GDM1 (cell line): Measurements from ENCODE around the gene TMPRSS2.

Experiments used
- DNase-seq: peaks from one replicate; lab custom pipeline; 2025; lab: John Stamatoyannopoulos, UW

Gene TMPRSS2

GRCh38 chr21:41509733-41510132 lies 1.8 kb upstream of the TMPRSS2 start:
- no peak for DNase-seq

- DNase-seq, result no peak
Measured at GRCh38 chr21:41509145-41509496, 1.2 kb upstream of the TMPRSS2 start.

GRCh38 chr21:41508415-41509144 lies 622 bp upstream of the TMPRSS2 start:
- DNase-seq, result no peak

- no peak for DNase-seq
Measured at GRCh38 chr21:41506611-41507520, 1.1 kb downstream of the TMPRSS2 start.

- DNase-seq, result no peak
Measured at GRCh38 chr21:41506005-41506594, 1.9 kb downstream of the TMPRSS2 start.

GRCh38 chr21:41504030-41504429 lies 3.9 kb downstream of the TMPRSS2 start:
- DNase-seq, result no peak

- no peak for DNase-seq
Measured at GRCh38 chr21:41503331-41503730, 4.6 kb downstream of the TMPRSS2 start.

- no peak for DNase-seq
Measured at GRCh38 chr21:41501919-41502318, 6.0 kb downstream of the TMPRSS2 start.

GRCh38 chr21:41500931-41501381 lies 7.0 kb downstream of the TMPRSS2 start:
- no peak for DNase-seq

GRCh38 chr21:41500363-41500762 lies 7.6 kb downstream of the TMPRSS2 start:
- no peak for DNase-seq

- DNase-seq, result no peak
Measured at GRCh38 chr21:41499920-41500319, 8.0 kb downstream of the TMPRSS2 start.

GRCh38 chr21:41497788-41498187 lies 10.2 kb downstream of the TMPRSS2 start:
- no peak for DNase-seq

GRCh38 chr21:41497008-41497407 lies 10.9 kb downstream of the TMPRSS2 start:
- DNase-seq, result no peak

- no peak for DNase-seq
Measured at GRCh38 chr21:41494242-41494641, 13.7 kb downstream of the TMPRSS2 start.

- no peak for DNase-seq
Measured at GRCh38 chr21:41491412-41491811, 16.5 kb downstream of the TMPRSS2 start.

GRCh38 chr21:41490330-41490729 lies 17.6 kb downstream of the TMPRSS2 start:
- DNase-seq, result no peak

GRCh38 chr21:41489329-41489728 lies 18.6 kb downstream of the TMPRSS2 start:
- DNase-seq, result no peak

GRCh38 chr21:41488080-41488479 lies 19.9 kb downstream of the TMPRSS2 start:
- DNase-seq, result no peak

- no peak for DNase-seq
Measured at GRCh38 chr21:41487082-41487481, 20.9 kb downstream of the TMPRSS2 start.

- no peak for DNase-seq
Measured at GRCh38 chr21:41483973-41484372, 24.0 kb downstream of the TMPRSS2 start.

GRCh38 chr21:41483415-41483814 lies 24.5 kb downstream of the TMPRSS2 start:
- DNase-seq, result no peak

- no peak for DNase-seq
Measured at GRCh38 chr21:41482980-41483379, 25.0 kb downstream of the TMPRSS2 start.

- DNase-seq, result no peak
Measured at GRCh38 chr21:41482301-41482700, 25.7 kb downstream of the TMPRSS2 start.
